GM12878 (cell line): ENCODE results near the gene PCSK1. TPM values are rescaled to one million over a fixed set of nuclear protein-coding genes. Genes with fewer than 3 reads are reported as not detected.

Source experiments
- ATAC-seq: fragments of 200-7000 bp; cut with Tn5 transposase; 3 replicates; pipeline ENCODE4 v1.9.1; 2020; ENCODE audit warnings: mild to moderate bottlenecking, moderate library complexity
- BruUV-seq: library from RNA; stranded (reverse); fragments of 400-500 nt; replicated peaks from 2 replicates; lab custom pipeline; 2021; lab: Mats Ljungman, UMichigan
- CTCF ChIA-PET: fragments of 300-600 bp; sonication (Branson Sonifier 250); formaldehyde crosslinking; extraction: SDS; loops from one replicate; lab custom pipeline; 2021; ENCODE audit warnings: inconsistent platforms; lab: Yijun Ruan, JAX
- POLR2A ChIA-PET: fragments of 350-600 bp; formaldehyde crosslinking; extraction: SDS; loops from one replicate; lab custom pipeline; 2021; ENCODE audit warnings: inconsistent platforms; lab: Charles Lee
- RAD21 ChIA-PET: fragments of 300-600 bp; sonication (Branson Sonifier 250); formaldehyde crosslinking; loops from one replicate; lab custom pipeline; 2023; ENCODE audit warnings: antibody characterized with exemption; ENCODE audit not compliant: unreplicated experiment; lab: Charles Lee
- SMC1A ChIA-PET: fragments of 300-600 bp; sonication (Branson Sonifier 250); formaldehyde crosslinking; loops from one replicate; lab custom pipeline; 2023; ENCODE audit not compliant: unreplicated experiment, uncharacterized antibody; lab: Charles Lee
- DNase-seq: peaks from one replicate; pipeline ENCODE4 v3.0.0-alpha.2; 2011; ENCODE audit warnings: low read depth, low spot score
- FAIRE-seq: peaks from 3 replicates; lab custom pipeline; 2011; peaks lifted over from hg19 to GRCh38; lab: Jason Lieb, UNC
- H2AFZ ChIP-seq: 2 replicates; pipeline ENCODE4 v1.6.0; 2011; ENCODE audit warnings: low read depth, low read length, control low read depth; ENCODE audit not compliant: control insufficient read depth
- H3K27ac ChIP-seq: 2 replicates; pipeline ENCODE4 v1.5.1; 2011; ENCODE audit warnings: control low read depth; ENCODE audit not compliant: control insufficient read depth, insufficient read depth
- H3K27me3 ChIP-seq, 2 experiments: replicated peaks in 1 of 2; 2 replicates each; pipeline versions ENCODE4 v1.6.0 to v1.6.1; 2011; ENCODE audit warnings: low read length in 1 of 2; ENCODE audit not compliant: control insufficient read depth in 2 of 2, insufficient read depth in 2 of 2
- H3K36me3 ChIP-seq, 2 experiments: 2 replicates each; pipeline ENCODE4 v1.5.1; 2011; ENCODE audit warnings: low read length in 1 of 2; ENCODE audit not compliant: control insufficient read depth in 2 of 2, insufficient read depth in 2 of 2
- H3K4me1 ChIP-seq: 2 replicates; pipeline ENCODE4 v1.6.1; 2011; ENCODE audit warnings: mild to moderate bottlenecking, low read length, moderate library complexity, mixed read lengths; ENCODE audit not compliant: control insufficient read depth, insufficient read depth
- H3K4me2 ChIP-seq: 2 replicates; pipeline ENCODE4 v1.6.0; 2011; ENCODE audit warnings: control low read depth; ENCODE audit not compliant: control insufficient read depth, insufficient read depth
- H3K4me3 ChIP-seq: fragments of 200-600 bp; sonication (generic); 2 replicates; pipeline ENCODE4 v1.5.1; 2016
- H3K79me2 ChIP-seq: 2 replicates; pipeline ENCODE4 v1.6.0; 2011; ENCODE audit warnings: low read length; ENCODE audit not compliant: control insufficient read depth, insufficient read depth
- H3K9ac ChIP-seq: 2 replicates; pipeline ENCODE4 v1.8.0; 2011; ENCODE audit warnings: low read length, control low read depth, mixed read lengths; ENCODE audit not compliant: control insufficient read depth, insufficient read depth
- H3K9me3 ChIP-seq: replicated peaks from 3 replicates; pipeline ENCODE4 v1.5.1; 2011; ENCODE audit warnings: mild to moderate bottlenecking, low read length; ENCODE audit not compliant: control insufficient read depth, insufficient read depth
- H4K20me1 ChIP-seq: 2 replicates; pipeline ENCODE4 v1.6.0; 2011; ENCODE audit not compliant: control insufficient read depth, insufficient read depth
- BCL3 ChIP-seq: IDR thresholded peaks from 2 replicates; pipeline ENCODE4 v1.6.1; 2011; ENCODE audit warnings: borderline replicate concordance, low read depth, mild to moderate bottlenecking, moderate library complexity, low read length; ENCODE audit not compliant: insufficient read depth, poor library complexity, severe bottlenecking
- BHLHE40 ChIP-seq, 2 experiments: fragments of 450-650 bp in 1 of 2; IDR thresholded peaks; 2 replicates each; pipeline ENCODE4 v1.6.1; 2011 to 2017; ENCODE audit warnings: low read depth in 2 of 2, borderline replicate concordance in 1 of 2, improper control_type of control experiment in 1 of 2, low read length in 1 of 2, mild to moderate bottlenecking in 1 of 2
- BRCA1 ChIP-seq: IDR thresholded peaks from 2 replicates; pipeline ENCODE4 v1.6.1; 2011; ENCODE audit warnings: low read depth, low read length, improper control_type of control experiment
- CBFB ChIP-seq: IDR thresholded peaks from 2 replicates; pipeline ENCODE4 v1.6.1; 2016; ENCODE audit warnings: antibody characterized with exemption, low read depth
- HDAC2 ChIP-seq: fragments of 200-600 bp; sonication (generic); IDR thresholded peaks from 2 replicates; pipeline ENCODE4 v1.6.1; 2017
- NFYA ChIP-seq: IDR thresholded peaks from 2 replicates; pipeline ENCODE4 v1.6.1; 2011; ENCODE audit warnings: low read depth, mild to moderate bottlenecking, low read length, improper control_type of control experiment, borderline replicate concordance
- POLR2AphosphoS2 ChIP-seq: IDR thresholded peaks from 2 replicates; pipeline ENCODE4 v1.6.1; 2011; ENCODE audit warnings: low read depth, mild to moderate bottlenecking, low read length, improper control_type of control experiment, moderate library complexity
- RELA ChIP-seq: fragments of 450-650 bp; IDR thresholded peaks from 2 replicates; pipeline ENCODE4 v1.8.0; 2014; ENCODE audit warnings: borderline replicate concordance; ENCODE audit not compliant: partially characterized antibody
- SREBF1 ChIP-seq: IDR thresholded peaks from 2 replicates; pipeline ENCODE4 v1.6.1; 2012; ENCODE audit warnings: mild to moderate bottlenecking, low read length
- YBX1 ChIP-seq: fragments of 450-650 bp; IDR thresholded peaks from 2 replicates; pipeline ENCODE4 v1.6.1; 2016; ENCODE audit warnings: antibody characterized with exemption
- ZNF384 ChIP-seq: IDR thresholded peaks from 2 replicates; pipeline ENCODE4 v1.6.1; 2012; ENCODE audit warnings: low read depth, mild to moderate bottlenecking, low read length, improper control_type of control experiment, borderline replicate concordance
- in situ Hi-C: fragments of 300-500 bp; cut with MboI; formaldehyde crosslinking; loops from 9 replicates; pipeline ENCODE4 v1.14.3; 2018; ENCODE audit warnings: mixed read lengths
- intact Hi-C: fragments of 100-400 bp; cut with micrococcal nuclease; formaldehyde crosslinking; loops from one replicate; pipeline ENCODE4 v1.14.2; 2022; ENCODE audit not compliant: unreplicated experiment
- polyA plus RNA-seq, 11 experiments: library from polyadenylated mRNA; depleted of rRNA in 4 of 11; unstranded in 6 of 11; stranded (reverse) in 5 of 11; fragments of >200 nt; fragmentation: Nextera tagmentation in 4 of 11; fragmentation: Illumina TruSeq in 1 of 11; extraction: Ambion mirVana in 4 of 11; extraction: Trizol in 1 of 11; gene quantifications; 1 replicate in 1 of 11; 2 replicates in 10 of 11; pipeline versions ENCODE4 v1.2.1 to v1.2.3, GENCODE V29; 2011 to 2016; ENCODE audit warnings: inconsistent platforms in 2 of 11, missing spikeins in 2 of 11, low read depth in 1 of 11
- total RNA-seq, 4 experiments: library from RNA; depleted of rRNA in 3 of 4; stranded (reverse); fragments of >200 nt in 3 of 4; fragmentation: Illumina TruSeq in 1 of 4; extraction: Trizol in 1 of 4; gene quantifications; 2 replicates each; pipeline versions ENCODE4 v1.2.1 to v1.2.3, GENCODE V29; 2013 to 2021
- TF ChIP-seq, protein P1 (sequence below): fragments of 450-650 bp; IDR thresholded peaks from 2 replicates; pipeline ENCODE4 v1.6.1; 2017; ENCODE audit warnings: mild to moderate bottlenecking, moderate library complexity
- TF ChIP-seq, protein P2 (sequence below): IDR thresholded peaks from 2 replicates; pipeline ENCODE4 v1.6.1; 2011; ENCODE audit warnings: low read depth, low read length, improper control_type of control experiment, borderline replicate concordance

PCSK1 gene
- total and polyA plus RNA-seq, 10 of the 15 experiments (the other 5 are each of a cell fraction or from before 2014, with no cell fraction given): 0.03 to 0.24 (median 0.07) TPM; not detected in 4

GRCh38 chr5:96377597-96377996 lies 55.5 kb downstream of the PCSK1 start:
- H3K9ac ChIP-seq: no peak overlapping the region
- no peaks in the 10 kb centered on the region for H3K9me3 ChIP-seq
- H3K36me3 ChIP-seq: no peaks in the 10 kb centered on the region
- no peak overlapping the region for H3K27ac ChIP-seq
- ChIA-PET SMC1A (no interaction called here), RAD21 (no interaction called here), POLR2A (no interaction called here), CTCF (no interaction called here)
- no peak overlapping the region for H2AFZ ChIP-seq
- H3K27me3 ChIP-seq: no peaks in the 10 kb centered on the region; a peak in 1 of 4 replicates
- H3K4me3 ChIP-seq: no peak overlapping the region
- intact Hi-C loops (no loop called here), in situ Hi-C loops (no loop called here)
- DNase-seq (no peak), FAIRE-seq (no peak), ATAC-seq (no peak)
- no peak for TF ChIP-seq SREBF1
- TF ChIP-seq NFYA: no peak
- TF ChIP-seq, protein P1, sequence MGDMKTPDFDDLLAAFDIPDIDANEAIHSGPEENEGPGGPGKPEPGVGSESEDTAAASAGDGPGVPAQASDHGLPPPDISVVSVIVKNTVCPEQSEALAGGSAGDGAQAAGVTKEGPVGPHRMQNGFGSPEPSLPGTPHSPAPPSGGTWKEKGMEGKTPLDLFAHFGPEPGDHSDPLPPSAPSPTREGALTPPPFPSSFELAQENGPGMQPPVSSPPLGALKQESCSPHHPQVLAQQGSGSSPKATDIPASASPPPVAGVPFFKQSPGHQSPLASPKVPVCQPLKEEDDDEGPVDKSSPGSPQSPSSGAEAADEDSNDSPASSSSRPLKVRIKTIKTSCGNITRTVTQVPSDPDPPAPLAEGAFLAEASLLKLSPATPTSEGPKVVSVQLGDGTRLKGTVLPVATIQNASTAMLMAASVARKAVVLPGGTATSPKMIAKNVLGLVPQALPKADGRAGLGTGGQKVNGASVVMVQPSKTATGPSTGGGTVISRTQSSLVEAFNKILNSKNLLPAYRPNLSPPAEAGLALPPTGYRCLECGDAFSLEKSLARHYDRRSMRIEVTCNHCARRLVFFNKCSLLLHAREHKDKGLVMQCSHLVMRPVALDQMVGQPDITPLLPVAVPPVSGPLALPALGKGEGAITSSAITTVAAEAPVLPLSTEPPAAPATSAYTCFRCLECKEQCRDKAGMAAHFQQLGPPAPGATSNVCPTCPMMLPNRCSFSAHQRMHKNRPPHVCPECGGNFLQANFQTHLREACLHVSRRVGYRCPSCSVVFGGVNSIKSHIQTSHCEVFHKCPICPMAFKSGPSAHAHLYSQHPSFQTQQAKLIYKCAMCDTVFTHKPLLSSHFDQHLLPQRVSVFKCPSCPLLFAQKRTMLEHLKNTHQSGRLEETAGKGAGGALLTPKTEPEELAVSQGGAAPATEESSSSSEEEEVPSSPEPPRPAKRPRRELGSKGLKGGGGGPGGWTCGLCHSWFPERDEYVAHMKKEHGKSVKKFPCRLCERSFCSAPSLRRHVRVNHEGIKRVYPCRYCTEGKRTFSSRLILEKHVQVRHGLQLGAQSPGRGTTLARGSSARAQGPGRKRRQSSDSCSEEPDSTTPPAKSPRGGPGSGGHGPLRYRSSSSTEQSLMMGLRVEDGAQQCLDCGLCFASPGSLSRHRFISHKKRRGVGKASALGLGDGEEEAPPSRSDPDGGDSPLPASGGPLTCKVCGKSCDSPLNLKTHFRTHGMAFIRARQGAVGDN: no peak
- TF ChIP-seq BCL3: no peak
- TF ChIP-seq POLR2AphosphoS2: no peak
- no peak for TF ChIP-seq CBFB
- TF ChIP-seq, protein P2, sequence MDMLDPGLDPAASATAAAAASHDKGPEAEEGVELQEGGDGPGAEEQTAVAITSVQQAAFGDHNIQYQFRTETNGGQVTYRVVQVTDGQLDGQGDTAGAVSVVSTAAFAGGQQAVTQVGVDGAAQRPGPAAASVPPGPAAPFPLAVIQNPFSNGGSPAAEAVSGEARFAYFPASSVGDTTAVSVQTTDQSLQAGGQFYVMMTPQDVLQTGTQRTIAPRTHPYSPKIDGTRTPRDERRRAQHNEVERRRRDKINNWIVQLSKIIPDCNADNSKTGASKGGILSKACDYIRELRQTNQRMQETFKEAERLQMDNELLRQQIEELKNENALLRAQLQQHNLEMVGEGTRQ: no peak
- TF ChIP-seq BRCA1: no peak
- TF ChIP-seq YBX1: no peak
- TF ChIP-seq HDAC2: no peak
- no peak for TF ChIP-seq BHLHE40 (IDR thresholded peaks at IDR 0.05; ENCODE audit: borderline replicate concordance in 1 of 2, low read depth in 2 of 2, low read length in 1 of 2)
- TF ChIP-seq RELA: no peak
- TF ChIP-seq ZNF384: no peak
- H3K4me1 ChIP-seq: no peaks in the 10 kb centered on the region
- no peaks in the 10 kb centered on the region for H4K20me1 ChIP-seq
- no peak overlapping the region for H3K4me2 ChIP-seq
- no peaks in the 10 kb centered on the region for H3K79me2 ChIP-seq
- BruUV-seq: no TSS peak
